DND-41 (cell line): ENCODE data around the gene ZIC4.

Experiments
- ATAC-seq: fragments of 200-7000 bp; cut with Tn5 transposase; 3 replicates; pipeline ENCODE4 v1.9.1; 2021; ENCODE audit warnings: low read depth; ENCODE audit not compliant: insufficient read depth
- DNase-seq: peaks from one replicate; pipeline ENCODE4 v3.0.0-alpha.2; 2020
- H2AFZ ChIP-seq: 2 replicates; pipeline ENCODE4 v1.6.0; 2012; ENCODE audit warnings: low read depth, low read length
- H3K27ac ChIP-seq: 2 replicates; pipeline ENCODE4 v1.5.1; 2012; ENCODE audit warnings: low read length, inconsistent platforms
- H3K27me3 ChIP-seq: fragments of 200-600 bp; sonication (generic); 2 replicates; pipeline ENCODE4 v1.6.0; 2012; ENCODE audit warnings: low read length, mild to moderate bottlenecking, inconsistent platforms; ENCODE audit not compliant: insufficient read depth, poor library complexity
- H3K36me3 ChIP-seq: 2 replicates; pipeline ENCODE4 v1.5.1; 2012; ENCODE audit warnings: low read length, inconsistent platforms; ENCODE audit not compliant: insufficient read depth
- H3K4me1 ChIP-seq: 2 replicates; pipeline ENCODE4 v1.5.1; 2012; ENCODE audit warnings: mild to moderate bottlenecking, low read length; ENCODE audit not compliant: insufficient read depth
- H3K4me2 ChIP-seq: 2 replicates; pipeline ENCODE4 v1.6.0; 2012; ENCODE audit warnings: mild to moderate bottlenecking, moderate library complexity, low read length, inconsistent platforms; ENCODE audit not compliant: insufficient read depth
- H3K4me3 ChIP-seq, 2 experiments: fragments of 200-600 bp in 1 of 2; shearing (Covaris generic) in 1 of 2; 2 replicates each; pipeline ENCODE4 v1.5.1; 2012 to 2016; ENCODE audit warnings: inconsistent platforms in 2 of 2, low read length in 2 of 2, mild to moderate bottlenecking in 2 of 2, low read depth in 1 of 2, moderate library complexity in 1 of 2
- H3K79me2 ChIP-seq: 2 replicates; pipeline ENCODE4 v1.6.0; 2012; ENCODE audit warnings: low read length, inconsistent platforms; ENCODE audit not compliant: insufficient read depth
- H3K9ac ChIP-seq: 2 replicates; pipeline ENCODE4 v1.6.0; 2012; ENCODE audit warnings: low read depth, mild to moderate bottlenecking, inconsistent platforms, low read length, moderate library complexity
- H3K9me3 ChIP-seq: 2 replicates; pipeline ENCODE4 v1.5.1; 2012; ENCODE audit warnings: low read length, moderate library complexity, mild to moderate bottlenecking, inconsistent platforms; ENCODE audit not compliant: insufficient read depth, severe bottlenecking
- H4K20me1 ChIP-seq: 2 replicates; pipeline ENCODE4 v1.6.0; 2012; ENCODE audit warnings: low read length; ENCODE audit not compliant: insufficient read depth
- EZH2 ChIP-seq: IDR thresholded peaks from 3 replicates; pipeline ENCODE4 v1.6.1; 2012; ENCODE audit warnings: borderline replicate concordance, low read depth, mild to moderate bottlenecking, moderate library complexity, low read length, inconsistent platforms; ENCODE audit not compliant: severe bottlenecking
- TF ChIP-seq, protein P1 (sequence below): IDR thresholded peaks from 2 replicates; pipeline ENCODE4 v1.5.1; 2012; ENCODE audit warnings: borderline replicate concordance, low read length, moderate library complexity, mild to moderate bottlenecking; ENCODE audit not compliant: poor library complexity, severe bottlenecking; ENCODE audit errors: extremely low read depth

ZIC4 gene

DNA sequence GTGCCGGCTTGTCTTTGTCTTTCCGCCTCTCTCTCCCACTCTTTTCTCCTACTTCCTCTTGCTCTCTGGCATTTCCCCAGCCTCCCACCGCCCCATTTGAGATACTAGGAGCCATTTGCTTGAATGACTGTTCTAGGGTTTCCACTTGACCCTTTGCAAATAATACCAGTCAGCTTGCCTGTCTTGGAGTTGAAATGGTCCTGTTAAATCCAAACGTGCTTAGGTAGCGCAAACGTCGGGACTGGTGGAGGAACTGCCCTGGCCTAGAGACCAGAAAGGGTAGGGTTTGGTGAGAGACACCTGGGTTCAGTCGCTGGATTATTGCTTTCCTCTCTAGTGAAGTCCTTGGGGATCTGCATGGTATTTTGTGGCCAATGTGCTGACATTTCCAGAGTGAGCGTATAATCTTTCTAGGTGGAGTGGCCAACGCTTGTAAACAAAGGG, 13.5 kb upstream of the ZIC4 start:
- H3K4me3 ChIP-seq, result no peak overlapping the region

DNA sequence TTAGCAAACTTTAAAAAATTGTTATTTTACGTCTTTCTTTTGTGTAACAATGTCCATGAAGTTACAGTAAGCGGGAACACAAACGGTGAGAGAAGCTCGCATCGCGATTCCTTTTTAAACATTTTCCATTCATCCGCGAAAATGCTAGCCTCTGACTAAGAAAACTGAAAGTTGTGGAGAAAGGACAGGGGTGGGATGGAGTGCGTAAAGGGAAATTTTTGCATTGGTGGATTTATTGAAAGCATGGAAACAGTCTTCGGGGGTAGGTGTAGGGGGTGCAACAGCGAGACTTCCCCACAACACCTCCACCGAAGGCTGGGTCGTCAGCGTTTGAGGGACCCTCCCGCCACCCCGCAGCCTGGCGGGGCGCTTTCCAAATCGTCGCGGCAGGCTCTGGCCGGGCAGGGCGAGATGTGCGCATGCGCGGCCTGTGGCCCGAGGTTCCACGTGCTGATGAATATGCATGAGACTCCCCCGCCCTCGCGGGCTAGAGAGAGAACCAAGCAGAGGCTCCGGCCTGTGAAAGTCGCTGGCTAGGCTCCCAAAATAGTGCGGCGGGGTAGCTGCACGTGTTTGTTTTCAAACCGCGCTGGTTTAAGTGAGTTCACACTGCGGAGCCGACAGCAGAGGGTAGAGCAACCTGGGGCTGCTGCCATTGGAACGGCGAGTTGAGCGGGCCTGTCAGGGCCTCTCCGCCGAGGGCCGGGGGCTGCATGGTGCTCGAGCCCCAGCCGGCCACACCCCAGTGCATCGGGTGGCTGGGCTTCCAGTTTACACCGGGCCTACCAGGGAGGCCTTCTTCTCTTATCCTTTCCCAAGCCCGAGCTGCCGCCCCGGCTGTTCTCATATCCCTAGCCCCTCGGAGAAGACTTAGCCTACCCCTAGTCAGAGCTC, 12.7 kb upstream of the ZIC4 start:
- ATAC-seq (no peak), DNase-seq (no peak)
- Histone ChIP-seq H3K36me3 (no peaks in the 10 kb centered on the region), H3K79me2 (no peaks in the 10 kb centered on the region), H3K9ac (no peak overlapping the region), H3K4me1 (no peaks in the 10 kb centered on the region), H3K4me3 (no peak overlapping the region), H3K27ac (no peak overlapping the region), H4K20me1 (no peaks in the 10 kb centered on the region), H3K4me2 (no peak overlapping the region), H2AFZ (no peak overlapping the region), H3K27me3 (no peaks in the 10 kb centered on the region), H3K9me3 (peaks cover 12% of the 10 kb centered on the region)
- TF ChIP-seq, protein P1, sequence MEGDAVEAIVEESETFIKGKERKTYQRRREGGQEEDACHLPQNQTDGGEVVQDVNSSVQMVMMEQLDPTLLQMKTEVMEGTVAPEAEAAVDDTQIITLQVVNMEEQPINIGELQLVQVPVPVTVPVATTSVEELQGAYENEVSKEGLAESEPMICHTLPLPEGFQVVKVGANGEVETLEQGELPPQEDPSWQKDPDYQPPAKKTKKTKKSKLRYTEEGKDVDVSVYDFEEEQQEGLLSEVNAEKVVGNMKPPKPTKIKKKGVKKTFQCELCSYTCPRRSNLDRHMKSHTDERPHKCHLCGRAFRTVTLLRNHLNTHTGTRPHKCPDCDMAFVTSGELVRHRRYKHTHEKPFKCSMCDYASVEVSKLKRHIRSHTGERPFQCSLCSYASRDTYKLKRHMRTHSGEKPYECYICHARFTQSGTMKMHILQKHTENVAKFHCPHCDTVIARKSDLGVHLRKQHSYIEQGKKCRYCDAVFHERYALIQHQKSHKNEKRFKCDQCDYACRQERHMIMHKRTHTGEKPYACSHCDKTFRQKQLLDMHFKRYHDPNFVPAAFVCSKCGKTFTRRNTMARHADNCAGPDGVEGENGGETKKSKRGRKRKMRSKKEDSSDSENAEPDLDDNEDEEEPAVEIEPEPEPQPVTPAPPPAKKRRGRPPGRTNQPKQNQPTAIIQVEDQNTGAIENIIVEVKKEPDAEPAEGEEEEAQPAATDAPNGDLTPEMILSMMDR, result no peak
- no peak for TF ChIP-seq EZH2

More for the DNA sequence above, 13.5 kb upstream of the ZIC4 start:
- Histone ChIP-seq H3K79me2 (no peaks in the 10 kb centered on the region), H3K36me3 (no peaks in the 10 kb centered on the region), H3K4me2 (no peak overlapping the region), H3K9ac (no peak overlapping the region), H4K20me1 (no peaks in the 10 kb centered on the region), H3K4me1 (no peaks in the 10 kb centered on the region), H3K9me3 (peaks cover 12% of the 10 kb centered on the region), H2AFZ (no peak overlapping the region), H3K27ac (no peak overlapping the region), H3K27me3 (no peaks in the 10 kb centered on the region)
- ATAC-seq (no peak), DNase-seq (no peak)
- no peak for TF ChIP-seq EZH2
- TF ChIP-seq, protein P1, result no peak

DNA sequence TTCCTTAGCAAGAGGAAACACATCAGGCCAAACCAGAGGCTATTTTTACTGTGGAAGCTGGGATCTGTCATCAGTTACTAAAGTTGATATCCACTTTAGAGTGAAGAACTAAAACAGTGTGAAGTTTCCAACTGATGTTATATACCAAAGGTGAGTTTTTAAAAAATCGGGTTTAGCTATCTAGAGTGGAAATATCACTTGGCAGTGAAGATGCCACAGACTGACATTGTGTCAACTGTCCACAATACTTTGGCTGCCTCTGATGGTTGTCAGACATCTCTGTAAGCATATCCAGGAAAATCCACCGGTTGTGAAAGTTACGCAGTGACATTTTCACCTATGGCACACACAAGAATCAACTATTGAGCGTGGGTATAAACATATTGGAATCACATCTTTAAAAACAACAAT, 12.0 kb upstream of the ZIC4 start:
- TF ChIP-seq, protein P1, result no peak
- no peak for TF ChIP-seq EZH2
- Histone ChIP-seq H3K27me3 (no peaks in the 10 kb centered on the region), H3K9ac (no peak overlapping the region), H3K79me2 (no peaks in the 10 kb centered on the region), H3K4me3 (no peak overlapping the region), H3K27ac (no peak overlapping the region), H3K36me3 (no peaks in the 10 kb centered on the region), H3K4me1 (no peaks in the 10 kb centered on the region), H3K9me3 (peaks cover 12% of the 10 kb centered on the region), H4K20me1 (no peaks in the 10 kb centered on the region), H2AFZ (no peak overlapping the region), H3K4me2 (no peak overlapping the region)
- DNase-seq (no peak), ATAC-seq (no peak)
